HG02642 (cell line): ENCODE measurements around the gene PNKP.

Source experiments
- ATAC-seq: cut with Tn5 transposase; IDR thresholded peaks from one replicate; pipeline ENCODE4 v1.9.1; 2021; ENCODE audit warnings: mild to moderate bottlenecking; ENCODE audit not compliant: unreplicated experiment, poor library complexity

Gene PNKP

GRCh38 chr19:49890349-49891311, 23.3 kb upstream of the PNKP start:
- no peak for ATAC-seq

GRCh38 chr19:49889687-49890348, 22.4 kb upstream of the PNKP start:
- ATAC-seq: no peak

- ATAC-seq: no peak
Measured at GRCh38 chr19:49889038-49889686, 21.8 kb upstream of the PNKP start.

- ATAC-seq: no peak
Measured at GRCh38 chr19:49888510-49888824, 21.1 kb upstream of the PNKP start.

GRCh38 chr19:49887665-49888509, 20.5 kb upstream of the PNKP start:
- ATAC-seq: no peak

GRCh38 chr19:49887037-49887664, 19.8 kb upstream of the PNKP start:
- no peak for ATAC-seq

- no peak for ATAC-seq
Measured at GRCh38 chr19:49884760-49885159, 17.4 kb upstream of the PNKP start.

GRCh38 chr19:49884109-49884508, 16.7 kb upstream of the PNKP start:
- ATAC-seq: no peak

GRCh38 chr19:49883094-49883493, 15.7 kb upstream of the PNKP start:
- no peak for ATAC-seq

- ATAC-seq: no peak
Measured at GRCh38 chr19:49882643-49883042, 15.3 kb upstream of the PNKP start.

- ATAC-seq: no peak
Measured at GRCh38 chr19:49881672-49882394, 14.5 kb upstream of the PNKP start.

GRCh38 chr19:49881186-49881585, 13.8 kb upstream of the PNKP start:
- ATAC-seq: no peak

GRCh38 chr19:49880162-49880869, 12.9 kb upstream of the PNKP start:
- ATAC-seq: no peak

GRCh38 chr19:49879243-49879963, 12.0 kb upstream of the PNKP start:
- no peak for ATAC-seq

- no peak for ATAC-seq
Measured at GRCh38 chr19:49878744-49879070, 11.3 kb upstream of the PNKP start.

GRCh38 chr19:49877879-49878743, 10.7 kb upstream of the PNKP start:
- peak; percentile 51 for ATAC-seq
